WTC11 (cell line): ENCODE measurements around the gene SYNGR2.

ENCODE experiments used
- CTCF ChIP-seq: fragments of 200-600 bp; IDR thresholded peaks from 2 replicates; pipeline ENCODE4 v1.8.0; 2022; ENCODE audit warnings: antibody characterized with exemption
- E2F1 ChIP-seq: sonication (generic); formaldehyde crosslinking; IDR thresholded peaks from 2 replicates; pipeline ENCODE4 v1.8.0; 2022; ENCODE audit warnings: mild to moderate bottlenecking, missing genetic modification reagents
- MAX ChIP-seq: sonication (generic); formaldehyde crosslinking; IDR thresholded peaks from 2 replicates; pipeline ENCODE4 v1.8.0; 2022; ENCODE audit warnings: mild to moderate bottlenecking, missing genetic modification reagents
- NFYB ChIP-seq: sonication (generic); formaldehyde crosslinking; conservative IDR thresholded peaks from 2 replicates; pipeline ENCODE4 v1.8.0; 2022; ENCODE audit warnings: low read depth, missing genetic modification reagents
- NR2C2 ChIP-seq: sonication (generic); formaldehyde crosslinking; IDR thresholded peaks from 2 replicates; pipeline ENCODE4 v1.8.0; 2022; ENCODE audit warnings: mild to moderate bottlenecking, missing genetic modification reagents
- ZNF396 ChIP-seq: fragments of 250-450 bp; sonication (Bioruptor Pico); IDR thresholded peaks from 2 replicates; pipeline ENCODE4 v1.8.0; 2021; ENCODE audit warnings: mild to moderate bottlenecking, moderate library complexity, borderline replicate concordance
- ZNF423 ChIP-seq: fragments of 250-450 bp; sonication (Bioruptor Pico); IDR thresholded peaks from 2 replicates; pipeline ENCODE4 v2.1.2; 2022; ENCODE audit warnings: mild to moderate bottlenecking, moderate library complexity

GRCh38 chr17:78125138-78125913 is 43.1 kb upstream of the SYNGR2 start:
- TF ChIP-seq ZNF423 (no peak), CTCF (no peak), NFYB (CRISPR knock-in tag) (no peak), NR2C2 (CRISPR knock-in tag) (no peak), ZNF396 (CRISPR knock-in tag) (no peak), E2F1 (CRISPR knock-in tag) (no peak), MAX (CRISPR knock-in tag) (no peak)
